ENCODE measurements around the gene MBTD1.

GRCh38 chr17:51255673-51256072 lies 4.2 kb downstream of the MBTD1 start:
- TF ChIP-seq CTCF (IDR thresholded peaks at IDR 0.05) (no peak), POLR2A (IDR thresholded peaks at IDR 0.05) (no peak)

All from heart left ventricle (tissue), 13 donors.